Measurements from ENCODE around the gene SH2D3C. TPM values are rescaled to one million over a fixed set of nuclear protein-coding genes. Genes with fewer than 3 reads are reported as not detected.
A peak's percentile ranks its signal among the peaks of the same experiment; 100 is the strongest.

SH2D3C gene
- total RNA-seq, 4 donors from 2014 or later: 6.1 to 12.1 (median 8.5) TPM

DNA sequence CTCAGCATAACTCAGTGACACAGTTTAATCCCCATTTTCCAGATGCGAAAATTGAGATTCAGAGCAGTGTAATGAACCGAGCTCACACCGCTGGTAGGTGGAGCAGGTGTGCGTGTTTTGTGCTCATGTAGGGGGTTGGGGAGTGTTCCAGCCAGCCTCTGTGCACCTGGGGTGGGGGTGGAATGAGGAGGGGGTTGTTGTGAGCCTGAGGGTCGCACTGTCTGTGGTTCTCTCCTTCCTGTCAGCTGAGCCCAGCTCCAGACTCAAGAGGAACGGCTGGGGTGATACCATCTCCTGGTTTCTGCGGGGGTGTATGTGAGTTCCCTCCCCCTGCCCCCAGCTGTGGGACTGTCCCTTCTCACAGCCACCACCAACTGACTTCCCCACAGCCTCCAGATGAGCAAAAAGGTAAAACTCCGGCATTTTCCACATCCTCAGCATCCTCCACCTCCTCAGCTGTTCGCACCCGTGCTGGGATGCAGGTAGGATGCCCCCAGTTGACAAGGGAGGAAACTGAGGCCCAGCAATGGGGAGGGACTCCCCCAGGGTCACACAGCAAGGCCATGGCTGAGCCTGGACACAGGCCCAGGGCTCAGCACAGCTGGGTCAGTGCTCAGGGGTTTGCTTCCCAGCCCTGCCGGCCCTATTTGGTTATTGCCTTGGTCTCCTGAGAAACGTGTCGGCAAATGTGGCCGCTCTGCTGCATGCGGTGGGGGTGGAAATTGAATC is 2.1 kb downstream of the SH2D3C start:
- Histone ChIP-seq H3K9me3 (no peaks in the 10 kb centered on the region), H3K4me3 (peak overlapping the region in 1 of 2 donors; percentile 23), H3K27ac (peak overlapping the region in 1 of 4 donors; percentile 6), H3K27me3 (no peaks in the 10 kb centered on the region), H3K36me3 (no peaks in the 10 kb centered on the region), H3K4me1 (peaks cover 0 to 17% (median 5%) of the 10 kb centered on the region in 3 donors)
- no peak for ATAC-seq
- whole genome bisulfite sequencing, 2 donors (ENCODE audit: low coverage in 1 of 2): 70% methylated on average over 8 of the region's 15 CpGs; no CpG with 5 or more reads in 1 of the 2 donors
- TF ChIP-seq POLR2AphosphoS5 (IDR thresholded peaks at IDR 0.05) (no peak), EP300 (IDR thresholded peaks at IDR 0.05) (no peak), POLR2A (IDR thresholded peaks at IDR 0.05) (no peak), CTCF (IDR thresholded peaks at IDR 0.05) (no peak)

GRCh38 chr9:127773981-127774380 is 4.5 kb downstream of the SH2D3C start:
- ATAC-seq: no peak
- Histone ChIP-seq H3K4me1 (peaks cover 0 to 31% (median 5%) of the 10 kb centered on the region in 3 donors), H3K4me3 (no peak overlapping the region), H3K27ac (no peak overlapping the region), H3K9me3 (no peaks in the 10 kb centered on the region), H3K27me3 (no peaks in the 10 kb centered on the region), H3K36me3 (no peaks in the 10 kb centered on the region)
- TF ChIP-seq CTCF (IDR thresholded peaks at IDR 0.05) (no peak), POLR2AphosphoS5 (IDR thresholded peaks at IDR 0.05) (no peak), EP300 (IDR thresholded peaks at IDR 0.05) (no peak), POLR2A (IDR thresholded peaks at IDR 0.05) (no peak)
- 80 to 82% methylated on average over 1 to 2 of the region's 10 CpGs for WGBS, 2 donors (ENCODE audit: low coverage in 1 of 2)

DNA sequence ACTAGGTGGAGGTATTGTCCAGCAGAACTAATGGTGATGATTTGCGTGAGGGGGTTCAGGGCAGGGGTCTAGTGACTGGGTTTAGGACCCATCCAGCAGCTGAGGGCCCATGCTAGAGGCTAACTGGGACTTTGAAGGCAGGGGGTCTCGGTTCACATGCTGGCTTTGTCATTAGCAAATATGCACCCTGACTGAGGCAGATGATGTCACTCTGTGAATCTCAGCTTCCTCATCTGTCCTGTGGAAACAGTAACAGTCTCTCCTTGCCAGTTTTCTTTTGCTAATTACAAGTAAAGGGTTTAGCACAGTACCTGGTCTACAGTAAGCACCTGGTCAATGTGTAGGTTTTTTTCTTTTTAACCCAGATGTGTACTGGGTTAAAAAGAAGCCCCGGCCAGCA is 5.2 kb downstream of the SH2D3C start:
- Histone ChIP-seq H3K4me1 (peaks cover 0 to 26% (median 0%) of the 10 kb centered on the region in 3 donors), H3K9me3 (no peaks in the 10 kb centered on the region), H3K27me3 (no peaks in the 10 kb centered on the region), H3K27ac (no peak overlapping the region), H3K36me3 (no peaks in the 10 kb centered on the region), H3K4me3 (no peak overlapping the region)
- no peak for ATAC-seq
- no peak for TF ChIP-seq POLR2AphosphoS5 (IDR thresholded peaks at IDR 0.05)
- no peak for TF ChIP-seq POLR2A (IDR thresholded peaks at IDR 0.05)
- TF ChIP-seq EP300 (IDR thresholded peaks at IDR 0.05): no peak
- no peak for TF ChIP-seq CTCF (IDR thresholded peaks at IDR 0.05)
- WGBS, 2 donors (ENCODE audit: low coverage in 1 of 2): 100% methylated on average over 1 of the region's 3 CpGs; no CpG with 5 or more reads in 1 of the 2 donors

- Histone ChIP-seq H3K27ac (no peak overlapping the region), H3K4me1 (peaks cover 0 to 29% (median 0%) of the 10 kb centered on the region in 3 donors), H3K4me3 (no peak overlapping the region), H3K27me3 (peaks cover 5% of the 10 kb centered on the region), H3K9me3 (no peaks in the 10 kb centered on the region), H3K36me3 (no peaks in the 10 kb centered on the region)
- no peak for TF ChIP-seq EP300 (IDR thresholded peaks at IDR 0.05)
- 83 to 97% methylated on average over 2 to 5 of the region's 5 CpGs for WGBS, 2 donors (ENCODE audit: low coverage in 1 of 2)
- ATAC-seq: no peak
These were observed 5.9 kb downstream of the SH2D3C start for GRCh38 chr9:127772603-127773002.

GRCh38 chr9:127771570-127772189 is 6.8 kb downstream of the SH2D3C start:
- H3K4me3 ChIP-seq: peak overlapping the region in 1 of 2 donors; percentile 55
- H3K27ac ChIP-seq: peak overlapping the region in 3 of 4 donors; percentile 58 to 73 (median 71)
- no peak for TF ChIP-seq POLR2A (IDR thresholded peaks at IDR 0.05)
- TF ChIP-seq POLR2AphosphoS5 (IDR thresholded peaks at IDR 0.05): no peak
- TF ChIP-seq EP300 (IDR thresholded peaks at IDR 0.05): no peak
- TF ChIP-seq CTCF (IDR thresholded peaks at IDR 0.05): no peak
- no peak for ATAC-seq
- H3K4me1 ChIP-seq: peaks cover 0 to 38% (median 0%) of the 10 kb centered on the region in 3 donors
- 8 to 16% methylated on average over 3 to 4 of the region's 19 CpGs for WGBS, 2 donors (ENCODE audit: low coverage in 1 of 2)
- H3K9me3 ChIP-seq: no peaks in the 10 kb centered on the region
- no peaks in the 10 kb centered on the region for H3K36me3 ChIP-seq
- H3K27me3 ChIP-seq: peaks cover 10% of the 10 kb centered on the region
